ENCODE measurements around the gene LSAMP.
"Not testable (repeated sequence)": the region's sequence is repeated elsewhere in the genome, so short reads cannot be mapped to it uniquely, and the experiment has no call there.

The LSAMP gene

DNA sequence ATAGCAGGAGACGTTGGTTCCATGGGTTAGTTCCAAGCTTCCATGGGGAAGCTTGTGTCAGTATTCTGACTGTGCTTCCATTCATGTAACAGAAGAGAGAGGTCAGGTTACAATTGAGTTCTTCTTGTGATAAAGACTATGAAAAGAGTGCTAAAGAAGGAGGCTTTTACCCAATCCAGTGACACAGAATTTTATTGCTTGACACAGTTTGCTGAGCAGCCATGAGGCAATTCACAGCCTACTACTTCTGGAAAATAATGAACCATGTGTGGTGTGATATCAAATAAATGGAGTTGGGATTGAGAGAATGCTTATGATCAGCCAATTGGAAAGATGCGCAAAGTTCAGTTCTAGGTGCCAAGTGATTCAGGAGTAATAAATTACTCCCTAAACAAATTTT, 233.4 kb downstream of the LSAMP start:
- in situ Hi-C loops (cut with HindIII; ENCODE audit: low pct_ligation_motif_present, low pct_unique_long_range_greater_than_20kb, low sequenced_read_pairs): no loop called here
- DNase-seq: no peak

DNA sequence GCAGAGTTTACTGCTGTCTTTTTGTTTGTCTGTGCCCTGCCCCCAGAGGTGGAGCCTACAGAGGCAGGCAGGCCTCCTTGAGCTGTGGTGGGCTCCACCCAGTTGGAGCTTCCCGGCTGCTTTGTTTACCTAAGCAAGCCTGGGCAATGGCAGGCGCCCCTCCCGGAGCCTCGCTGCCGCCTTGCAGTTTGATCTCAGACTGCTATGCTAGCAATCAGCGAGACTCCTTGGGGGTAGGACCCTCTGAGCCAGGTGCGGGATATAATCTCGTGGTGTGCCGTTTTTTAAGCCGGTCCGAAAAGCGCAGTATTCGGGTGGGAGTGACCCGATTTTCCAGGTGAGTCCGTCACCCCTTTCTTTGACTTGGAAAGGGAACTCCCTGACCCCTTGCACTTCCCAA, 236.5 kb downstream of the LSAMP start:
- in situ Hi-C loops (cut with HindIII; ENCODE audit: low pct_ligation_motif_present, low pct_unique_long_range_greater_than_20kb, low sequenced_read_pairs); DNase-seq: not testable (repeated sequence)

DNA sequence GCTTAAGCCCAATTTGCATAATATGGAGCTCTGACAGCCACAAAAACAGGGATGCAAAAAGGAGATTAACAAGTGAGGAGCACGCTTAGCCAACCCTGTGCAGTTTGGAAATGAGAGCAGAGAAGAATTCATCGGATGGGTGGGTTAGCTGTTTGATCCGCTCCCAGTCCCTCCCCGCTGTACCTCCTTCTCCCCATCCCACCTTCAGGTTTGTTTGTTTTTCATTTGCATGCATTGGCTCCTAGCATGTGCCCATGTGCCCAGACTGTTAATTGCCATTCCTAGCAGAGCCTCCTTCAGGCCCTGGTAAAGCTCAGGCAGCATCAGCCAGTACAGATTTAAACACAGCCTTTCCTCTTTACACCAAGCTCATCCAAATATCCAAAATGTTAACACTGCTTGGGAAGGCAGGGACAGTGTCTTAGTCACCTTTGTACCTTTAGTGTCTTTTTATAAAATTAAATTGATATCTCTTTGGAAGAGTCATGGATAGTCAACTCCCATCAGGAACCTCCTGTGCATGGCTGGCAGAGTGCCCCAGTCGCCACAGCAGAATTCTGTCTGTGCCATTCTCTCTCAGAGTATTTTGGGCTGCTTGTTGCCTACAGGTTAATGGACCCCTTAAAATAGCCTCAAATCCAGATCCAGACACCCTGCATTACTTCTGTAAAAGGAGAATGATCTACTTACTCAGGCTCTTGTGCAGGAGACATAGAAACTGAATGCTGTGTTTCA, 244.2 kb downstream of the LSAMP start:
- in situ Hi-C loops (cut with HindIII; ENCODE audit: low pct_ligation_motif_present, low pct_unique_long_range_greater_than_20kb, low sequenced_read_pairs): no loop called here
- no peak for DNase-seq

DNA sequence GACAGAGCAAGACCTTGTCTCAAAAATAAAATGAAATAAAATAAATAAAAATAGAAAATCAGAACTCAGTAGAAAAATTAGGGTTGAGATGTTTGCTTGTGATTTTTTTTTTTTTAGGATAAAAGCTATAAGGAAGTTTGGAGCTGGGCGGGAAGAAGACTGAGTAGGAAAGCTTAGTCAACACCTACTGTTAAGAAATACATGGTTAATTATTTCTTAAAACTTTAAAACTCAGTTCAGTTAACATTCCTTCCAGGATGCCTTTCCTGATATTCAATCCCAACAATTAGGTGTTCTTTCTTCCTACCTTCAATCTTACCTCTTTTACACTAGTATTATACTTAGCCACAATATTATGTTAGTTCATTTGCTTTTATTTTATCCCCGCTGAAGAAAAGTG, 246.2 kb downstream of the LSAMP start:
- in situ Hi-C loops (cut with HindIII; ENCODE audit: low pct_ligation_motif_present, low pct_unique_long_range_greater_than_20kb, low sequenced_read_pairs): no loop called here
- DNase-seq: peak; percentile 43

DNA sequence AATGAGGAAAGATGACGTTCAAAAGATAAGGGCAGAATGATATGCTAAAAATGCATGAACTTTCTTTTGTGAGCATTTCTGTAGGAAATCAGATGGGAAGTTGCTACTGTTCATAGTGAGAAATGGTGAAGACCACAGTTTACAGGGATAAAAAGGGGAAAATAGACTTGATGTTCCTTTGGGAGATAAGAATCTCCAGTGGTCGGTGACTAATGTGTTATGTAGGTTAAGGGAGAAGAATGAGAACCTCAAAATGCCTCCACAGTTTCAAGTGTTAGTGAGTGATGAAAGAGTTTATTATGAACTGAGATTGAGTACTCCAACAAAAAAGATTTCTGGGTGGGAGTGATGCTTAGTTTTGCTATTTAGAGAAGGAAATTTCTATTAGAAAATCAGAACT, 247.2 kb downstream of the LSAMP start:
- DNase-seq: no peak
- in situ Hi-C loops (cut with HindIII; ENCODE audit: low pct_ligation_motif_present, low pct_unique_long_range_greater_than_20kb, low sequenced_read_pairs): no loop called here

DNA sequence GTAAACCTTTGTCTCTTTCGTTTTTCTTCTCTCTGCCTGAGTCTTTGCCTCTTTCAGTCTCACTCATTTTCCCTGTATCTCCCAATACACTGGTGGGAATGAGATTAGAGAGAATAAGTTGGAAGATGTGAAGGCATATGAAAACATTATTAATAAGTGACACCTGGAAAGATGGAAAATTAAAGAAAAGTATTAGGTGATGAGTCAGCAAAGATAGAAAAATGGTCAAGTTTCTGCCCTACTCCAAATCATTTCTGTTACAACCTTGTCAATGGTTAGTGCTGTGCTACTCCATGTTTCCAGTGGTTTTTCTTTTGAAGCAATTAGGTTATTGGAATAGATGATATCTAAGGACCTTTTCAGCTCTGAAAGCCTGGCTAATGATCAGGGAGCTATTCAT, 252.8 kb downstream of the LSAMP start:
- in situ Hi-C loops (cut with HindIII; ENCODE audit: low pct_ligation_motif_present, low pct_unique_long_range_greater_than_20kb, low sequenced_read_pairs): no loop called here
- no peak for DNase-seq

DNA sequence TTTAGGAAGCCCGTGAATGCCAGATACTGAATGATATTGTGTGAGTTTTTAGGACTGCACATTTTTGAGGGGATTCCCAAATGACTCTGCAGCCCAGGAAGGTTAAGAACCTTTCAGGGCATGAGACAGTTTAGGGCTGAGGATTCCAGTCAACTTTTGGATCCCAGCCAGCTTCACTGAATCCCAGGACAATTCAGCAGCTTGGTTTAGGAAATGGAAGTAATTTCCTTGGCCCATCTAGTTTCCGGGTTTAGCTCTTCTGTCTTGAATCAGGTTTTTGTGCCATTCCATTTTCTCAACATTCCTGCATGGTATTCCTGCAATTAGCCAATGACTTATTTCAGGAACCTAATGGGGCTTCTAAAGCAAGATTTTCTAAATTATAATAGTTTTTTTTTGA, 253.9 kb downstream of the LSAMP start:
- DNase-seq: no peak
- in situ Hi-C loops (cut with HindIII; ENCODE audit: low pct_ligation_motif_present, low pct_unique_long_range_greater_than_20kb, low sequenced_read_pairs): no loop called here

DNA sequence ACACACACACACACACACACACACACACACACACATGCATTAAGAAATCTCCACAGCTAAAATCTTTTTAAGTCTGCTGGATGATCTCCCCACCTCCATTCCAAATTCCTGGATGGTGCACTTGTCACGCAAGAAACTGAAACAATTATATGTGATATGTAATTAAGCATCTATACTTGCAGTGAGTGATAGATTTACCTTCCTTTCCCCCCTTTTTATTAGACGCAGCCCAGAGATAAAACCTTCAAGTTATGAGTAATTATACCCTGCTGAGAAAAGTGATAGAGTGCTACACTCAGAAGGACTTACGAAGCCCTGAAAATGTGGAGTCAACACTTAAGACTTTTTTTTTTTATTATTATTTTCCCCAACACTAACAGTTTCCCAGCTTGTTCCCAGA, 255.2 kb downstream of the LSAMP start:
- DNase-seq: no peak
- in situ Hi-C loops (cut with HindIII; ENCODE audit: low pct_ligation_motif_present, low pct_unique_long_range_greater_than_20kb, low sequenced_read_pairs): no loop called here

DNA sequence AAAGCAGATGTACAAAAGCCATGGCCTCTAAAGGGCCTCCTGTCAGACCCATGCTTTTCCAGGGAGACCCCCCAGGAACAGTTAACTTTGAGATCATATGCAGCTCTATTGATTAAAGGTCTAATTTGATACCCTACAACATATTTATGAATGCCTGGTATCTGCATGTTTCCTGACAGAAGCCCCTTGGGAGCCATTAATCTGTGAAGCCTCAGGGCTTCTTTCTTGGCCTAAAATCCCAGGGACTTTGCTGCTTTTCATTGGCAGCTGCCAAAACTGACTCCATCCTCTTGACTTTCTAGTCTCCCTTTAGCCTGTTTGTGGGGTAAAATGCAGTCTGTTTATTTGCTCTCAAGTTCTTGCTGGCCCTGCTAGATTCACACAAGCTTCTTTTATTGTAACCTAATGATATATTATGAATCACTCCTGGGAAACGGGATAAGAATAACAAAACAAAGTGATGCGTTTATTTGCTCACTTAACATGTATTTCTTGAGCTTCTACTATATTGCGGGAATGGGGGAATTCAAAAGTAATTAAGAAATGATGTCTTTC, 257.0 kb downstream of the LSAMP start:
- DNase-seq: no peak

DNA sequence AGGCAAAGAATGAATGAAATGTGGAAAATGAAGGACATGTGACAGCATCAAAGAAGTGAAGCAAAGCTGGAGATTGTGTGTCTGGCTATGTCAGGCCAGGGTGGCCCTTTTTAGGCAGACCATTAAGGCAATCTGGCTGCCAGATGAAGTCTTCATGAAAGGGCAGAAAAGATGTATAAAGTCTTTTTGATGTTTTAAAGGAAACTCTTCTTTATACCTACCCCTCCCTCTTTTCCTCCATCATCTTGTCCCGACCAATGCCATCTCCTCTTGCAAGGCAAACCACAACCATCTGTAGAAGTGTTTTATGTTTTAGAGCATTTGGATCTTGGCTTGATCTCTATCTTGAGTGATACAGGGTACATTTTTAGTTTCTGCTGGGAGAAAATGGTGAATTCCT, 259.2 kb downstream of the LSAMP start:
- in situ Hi-C loops (cut with HindIII; ENCODE audit: low pct_ligation_motif_present, low pct_unique_long_range_greater_than_20kb, low sequenced_read_pairs): no loop called here
- no peak for DNase-seq

More for the DNA sequence above, 257.0 kb downstream of the LSAMP start:
- in situ Hi-C loops (cut with HindIII; ENCODE audit: low pct_ligation_motif_present, low pct_unique_long_range_greater_than_20kb, low sequenced_read_pairs): no loop called here

DNA sequence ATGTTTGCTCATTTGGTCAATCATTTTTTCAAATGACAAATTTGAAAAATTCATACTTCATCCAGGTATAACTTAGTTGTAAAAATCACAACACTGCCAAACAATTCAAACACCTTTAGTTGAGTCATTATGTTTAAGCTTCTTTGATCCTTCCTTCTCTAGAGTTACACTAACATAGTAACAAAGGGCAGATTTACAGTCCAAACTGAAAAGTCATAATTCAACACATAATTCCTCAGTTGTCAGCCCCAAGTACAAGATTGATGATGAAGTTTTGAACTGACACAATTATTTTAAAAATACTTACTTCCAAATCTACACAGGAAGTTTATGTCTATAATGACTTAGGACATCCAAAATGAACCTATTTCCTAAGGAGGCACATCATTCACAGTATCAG, 264.1 kb downstream of the LSAMP start:
- no peak for DNase-seq
- in situ Hi-C loops (cut with HindIII; ENCODE audit: low pct_ligation_motif_present, low pct_unique_long_range_greater_than_20kb, low sequenced_read_pairs): no loop called here

DNA sequence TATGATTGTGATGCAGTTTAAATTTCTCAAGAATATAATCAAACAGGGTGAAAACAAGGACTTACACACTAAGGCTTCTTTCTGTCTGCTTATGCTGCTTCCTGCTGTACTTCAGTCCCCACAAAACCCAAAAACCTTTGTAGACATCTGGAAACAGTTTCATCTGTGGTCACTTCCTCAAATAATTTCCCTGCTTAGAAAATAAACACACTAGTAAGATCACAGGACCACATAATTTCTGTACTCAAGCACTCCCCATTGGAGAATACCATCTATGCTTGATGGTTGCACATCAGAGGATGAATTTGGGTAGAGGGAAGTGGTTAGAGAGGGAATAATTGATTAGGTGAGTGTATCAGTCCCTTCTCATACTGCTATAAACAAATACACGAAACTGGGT, 266.2 kb downstream of the LSAMP start:
- in situ Hi-C loops (cut with HindIII; ENCODE audit: low pct_ligation_motif_present, low pct_unique_long_range_greater_than_20kb, low sequenced_read_pairs): no loop called here
- no peak for DNase-seq

DNA sequence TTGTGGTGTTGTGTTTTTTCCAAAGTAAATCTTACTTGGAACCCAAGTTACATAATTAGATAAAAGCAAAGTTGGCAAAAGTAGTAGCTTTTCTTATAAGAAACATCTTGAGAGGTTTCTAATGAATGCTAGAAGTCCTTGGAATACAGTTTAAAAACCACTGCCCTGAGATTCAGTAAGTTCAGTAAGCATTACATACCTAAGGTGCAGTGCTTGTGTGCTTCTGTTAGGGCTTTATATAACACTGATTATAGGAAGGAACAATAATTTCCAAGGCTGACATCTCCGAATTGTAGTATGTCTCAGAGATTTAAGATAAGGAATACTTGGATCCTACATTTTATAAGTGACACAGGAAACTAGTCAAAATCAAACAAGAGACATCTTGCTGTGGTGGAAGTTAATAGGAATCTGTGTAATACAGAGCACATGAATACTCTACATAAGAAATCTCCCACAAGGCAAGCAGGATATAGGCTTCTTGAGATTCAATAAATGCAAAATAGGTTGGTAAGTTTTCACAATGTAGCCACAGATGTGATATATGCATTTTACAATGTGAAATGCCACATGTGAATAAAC, 268.2 kb downstream of the LSAMP start:
- DNase-seq: no peak
- in situ Hi-C loops (cut with HindIII; ENCODE audit: low pct_ligation_motif_present, low pct_unique_long_range_greater_than_20kb, low sequenced_read_pairs): no loop called here

DNA sequence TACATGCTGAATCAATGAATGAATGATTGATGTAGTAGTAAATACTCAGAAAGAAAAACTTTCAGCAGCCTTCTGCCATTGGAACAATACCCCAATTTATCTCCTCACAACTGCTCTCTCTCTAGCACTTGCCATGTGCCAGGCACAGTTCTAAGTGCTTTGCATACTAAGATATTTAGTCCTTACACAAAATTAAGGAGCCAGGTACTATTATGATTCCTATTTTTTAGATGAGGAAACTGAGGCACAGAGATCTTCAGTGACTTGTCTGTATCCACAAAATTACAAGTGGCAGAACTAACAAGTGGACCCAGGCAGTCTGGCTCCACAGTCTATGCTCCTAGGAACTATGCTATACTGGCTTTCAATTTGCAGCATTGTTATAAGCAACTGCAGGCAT, 279.2 kb downstream of the LSAMP start:
- in situ Hi-C loops (cut with HindIII; ENCODE audit: low pct_ligation_motif_present, low pct_unique_long_range_greater_than_20kb, low sequenced_read_pairs): no loop called here
- no peak for DNase-seq

DNA sequence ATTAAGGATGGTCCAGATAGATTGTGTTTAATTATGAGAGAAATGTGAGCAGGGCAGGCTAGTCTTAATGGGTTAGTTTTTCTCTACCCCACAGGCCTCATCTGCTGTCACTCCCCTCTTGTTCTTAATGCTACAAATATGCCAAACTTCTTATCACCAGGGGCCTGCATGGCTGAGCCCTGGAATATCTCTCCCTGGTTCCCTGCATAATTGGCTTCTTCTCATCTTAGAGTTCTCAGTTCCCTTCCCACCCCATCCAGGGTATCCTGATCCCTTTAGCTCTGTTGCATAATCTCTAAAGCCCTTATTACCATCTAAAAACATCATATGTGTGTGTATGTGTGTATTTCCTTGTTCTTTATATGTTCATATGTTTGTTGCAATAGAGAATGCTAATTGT, 279.6 kb downstream of the LSAMP start:
- in situ Hi-C loops (cut with HindIII; ENCODE audit: low pct_ligation_motif_present, low pct_unique_long_range_greater_than_20kb, low sequenced_read_pairs): no loop called here
- DNase-seq: no peak

DNA sequence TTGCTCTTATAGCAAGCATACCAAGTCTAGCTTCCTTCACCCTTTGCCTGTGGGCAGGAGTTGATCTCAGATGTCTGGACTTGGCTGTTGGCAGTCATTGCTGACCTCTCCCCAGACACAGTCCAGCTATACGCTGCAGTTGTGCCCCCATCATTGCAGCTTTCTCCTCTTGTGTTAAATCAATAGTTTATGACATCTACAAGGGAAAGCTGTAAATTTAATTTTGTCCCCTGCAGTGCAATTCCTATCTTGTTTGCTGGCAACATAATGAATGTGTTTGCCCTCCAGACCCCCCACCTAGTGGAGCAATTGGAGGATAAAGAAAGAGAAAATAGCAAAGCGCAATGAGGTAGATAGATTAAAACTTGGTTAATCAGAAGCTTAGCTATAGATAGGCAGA, 280.2 kb downstream of the LSAMP start:
- in situ Hi-C loops (cut with HindIII; ENCODE audit: low pct_ligation_motif_present, low pct_unique_long_range_greater_than_20kb, low sequenced_read_pairs): no loop called here
- DNase-seq: no peak

DNA sequence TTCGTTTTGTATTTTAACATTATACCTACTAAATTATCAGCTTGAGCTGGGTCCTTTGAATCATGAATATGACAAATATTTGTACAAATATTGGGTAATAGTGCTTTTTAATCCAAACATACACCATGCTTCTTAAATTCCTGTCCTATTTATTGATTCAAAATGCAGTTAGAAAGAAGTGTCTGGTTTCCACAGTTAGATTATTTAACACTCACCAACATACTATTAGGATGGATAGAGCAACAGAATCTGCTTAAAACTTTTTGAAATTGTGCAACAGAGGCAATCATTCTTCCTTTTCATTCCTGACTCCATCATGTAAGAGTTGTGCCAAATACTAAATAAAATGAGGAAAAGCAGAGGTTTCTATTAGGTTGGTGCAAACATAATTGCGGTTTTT, 281.2 kb downstream of the LSAMP start:
- in situ Hi-C loops (cut with HindIII; ENCODE audit: low pct_ligation_motif_present, low pct_unique_long_range_greater_than_20kb, low sequenced_read_pairs): no loop called here
- DNase-seq: no peak

DNA sequence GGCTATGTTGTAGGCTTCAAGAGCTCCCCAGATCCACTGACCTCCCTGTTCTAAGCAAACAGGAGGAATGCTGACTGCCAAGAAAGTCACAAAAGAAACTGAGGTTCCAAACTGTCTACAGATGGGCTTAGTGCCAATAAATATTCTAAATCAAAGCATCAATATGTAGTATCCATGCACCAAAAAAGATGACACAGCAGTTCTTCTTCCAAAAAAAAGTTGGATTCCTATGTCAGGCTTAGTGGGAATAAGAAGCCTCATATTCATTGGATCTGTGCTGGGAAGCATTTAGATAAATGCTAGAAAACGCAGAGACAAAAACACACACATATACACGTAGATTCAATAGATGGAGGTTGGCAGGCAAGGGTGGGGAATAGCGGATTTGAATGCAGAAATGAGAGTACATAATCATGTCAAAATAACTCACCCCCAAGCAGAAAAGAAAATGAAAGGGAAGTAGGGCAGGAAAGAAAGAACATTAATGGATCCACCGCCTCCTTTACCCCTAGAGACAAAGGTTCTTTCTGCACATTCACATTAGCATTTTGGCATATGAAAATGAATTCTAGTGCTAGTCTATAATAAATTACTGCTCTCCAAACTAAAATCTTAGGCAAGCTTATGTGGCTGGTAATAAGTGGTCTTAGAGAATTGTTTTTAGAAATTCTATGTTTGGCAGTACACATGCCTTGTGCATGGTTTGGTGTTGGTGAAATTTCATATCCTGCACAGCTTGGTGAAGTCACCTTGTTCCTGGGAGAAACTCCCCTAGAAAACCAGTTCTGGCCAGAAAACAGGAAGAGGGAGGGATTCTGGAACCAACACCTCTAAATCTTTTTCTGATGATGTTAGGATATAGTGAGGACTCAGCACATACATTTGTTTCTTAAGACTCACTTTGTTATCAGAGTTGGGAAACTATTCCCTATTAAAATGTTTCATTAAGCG, 283.4 kb downstream of the LSAMP start:
- in situ Hi-C loops (cut with HindIII; ENCODE audit: low pct_ligation_motif_present, low pct_unique_long_range_greater_than_20kb, low sequenced_read_pairs): no loop called here
- no peak for DNase-seq

DNA sequence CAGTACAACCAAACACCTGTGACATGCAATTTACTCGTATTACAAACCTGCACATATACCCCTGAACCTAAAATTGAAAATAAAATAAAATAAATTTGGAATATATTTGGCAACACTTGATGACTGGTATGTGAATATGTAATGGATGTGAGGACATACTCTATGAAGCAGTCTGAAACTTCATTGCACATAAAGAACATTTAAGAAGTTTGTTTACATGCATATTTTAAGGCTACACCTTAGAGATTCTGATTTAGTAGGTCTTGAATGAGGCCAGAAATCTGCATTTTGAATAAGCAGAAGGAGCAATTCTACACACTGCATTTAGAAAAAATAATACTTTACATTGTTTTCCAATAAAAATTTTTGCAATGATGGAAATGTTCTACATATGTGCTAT, 284.7 kb downstream of the LSAMP start:
- no peak for DNase-seq
- in situ Hi-C loops (cut with HindIII; ENCODE audit: low pct_ligation_motif_present, low pct_unique_long_range_greater_than_20kb, low sequenced_read_pairs): no loop called here

Measured in ACHN (cell line).